SK-N-MC (cell line): Measurements from ENCODE around the gene NKX2-4.

Source experiments
- EZH2 ChIP-seq: fragments of 200-600 bp; sonication (generic); IDR thresholded peaks from one replicate; pipeline ENCODE4 v1.6.1; 2017; ENCODE audit warnings: antibody characterized with exemption
- POLR2AphosphoS5 ChIP-seq: IDR thresholded peaks from 2 replicates; pipeline ENCODE4 v1.6.1; 2012; ENCODE audit warnings: mild to moderate bottlenecking, low read depth, low read length, borderline replicate concordance

- TF ChIP-seq EZH2 (no peak), POLR2AphosphoS5 (no peak; the same call in 1 of the 2 replicates)
Measured at GRCh38 chr20:21391972-21392352, 5.4 kb downstream of the NKX2-4 start.
